ENCODE results near the gene MSANTD1.

MSANTD1 gene

GRCh38 chr4:3248811-3249661, at the start of gene MSANTD1:
Gene MSANTD1, plus strand, starts transcription at chr4:3249159. Its CDS starts 64 bp downstream, at chr4:3249223.
- no peak for DNase-seq

- no peak for DNase-seq
These were observed 49.1 kb upstream of the MSANTD1 start for GRCh38 chr4:3199653-3200422.

GRCh38 chr4:3200423-3201090, 48.4 kb upstream of the MSANTD1 start:
- no peak for DNase-seq

GRCh38 chr4:3201718-3202702, 46.9 kb upstream of the MSANTD1 start:
- peak; percentile 72 for DNase-seq

GRCh38 chr4:3202836-3203820, 45.8 kb upstream of the MSANTD1 start:
- peak; percentile 67 for DNase-seq

- no peak for DNase-seq
These were observed 45.0 kb upstream of the MSANTD1 start for GRCh38 chr4:3203971-3204431.

GRCh38 chr4:3205995-3206394, 43.0 kb upstream of the MSANTD1 start:
- DNase-seq, result no peak

- no peak for DNase-seq
These were observed 42.4 kb upstream of the MSANTD1 start for GRCh38 chr4:3206439-3207100.

GRCh38 chr4:3207531-3208037, 41.4 kb upstream of the MSANTD1 start:
- DNase-seq, result no peak

- DNase-seq, result no peak
These were observed 40.1 kb upstream of the MSANTD1 start for GRCh38 chr4:3208826-3209225.

GRCh38 chr4:3209551-3210325, 39.2 kb upstream of the MSANTD1 start:
- DNase-seq, result no peak

- no peak for DNase-seq
These were observed 38.5 kb upstream of the MSANTD1 start for GRCh38 chr4:3210467-3210866.

- no peak for DNase-seq
These were observed 37.1 kb upstream of the MSANTD1 start for GRCh38 chr4:3211866-3212265.

- DNase-seq, result no peak
These were observed 36.4 kb upstream of the MSANTD1 start for GRCh38 chr4:3212391-3213105.

- DNase-seq, result no peak
These were observed 35.9 kb upstream of the MSANTD1 start for GRCh38 chr4:3213106-3213425.

- DNase-seq, result no peak
These were observed 35.2 kb upstream of the MSANTD1 start for GRCh38 chr4:3213661-3214250.

- DNase-seq, result no peak
These were observed 33.7 kb upstream of the MSANTD1 start for GRCh38 chr4:3215256-3215655.

GRCh38 chr4:3215733-3216132, 33.2 kb upstream of the MSANTD1 start:
- DNase-seq, result no peak
